Glutamatergic neuron (in vitro differentiated cells): ENCODE data around the gene PCDH9. TPM values are rescaled to one million over a fixed set of nuclear protein-coding genes. Genes with fewer than 3 reads are reported as not detected.
A peak's percentile ranks its signal among the peaks of the same experiment; 100 is the strongest.
"Not testable (repeated sequence)": the region's sequence is repeated elsewhere in the genome, so short reads cannot be mapped to it uniquely, and the experiment has no call there.

ENCODE experiments used
- DNase-seq: peaks from one replicate; pipeline ENCODE4 v3.0.0; 2022
- H3K27ac Mint-ChIP-seq: one replicate; pipeline ENCODE4 v1.8.0; 2020; ENCODE audit warnings: mild to moderate bottlenecking, mixed read lengths, inconsistent platforms; ENCODE audit not compliant: unreplicated experiment
- H3K27me3 Mint-ChIP-seq: one replicate; pipeline ENCODE4 v1.8.0; 2020; ENCODE audit warnings: mild to moderate bottlenecking, moderate library complexity, mixed read lengths, inconsistent platforms; ENCODE audit not compliant: unreplicated experiment
- H3K36me3 Mint-ChIP-seq: one replicate; pipeline ENCODE4 v1.8.0; 2020; ENCODE audit warnings: mild to moderate bottlenecking, mixed read lengths, inconsistent platforms; ENCODE audit not compliant: unreplicated experiment
- H3K4me1 Mint-ChIP-seq: one replicate; pipeline ENCODE4 v1.8.0; 2020; ENCODE audit warnings: mild to moderate bottlenecking, low read depth, mixed read lengths, inconsistent platforms; ENCODE audit not compliant: unreplicated experiment
- H3K4me3 Mint-ChIP-seq: one replicate; pipeline ENCODE4 v1.8.0; 2020; ENCODE audit warnings: mild to moderate bottlenecking, mixed read lengths, inconsistent platforms; ENCODE audit not compliant: unreplicated experiment
- H3K9me3 Mint-ChIP-seq: one replicate; pipeline ENCODE4 v1.8.0; 2020; ENCODE audit warnings: mild to moderate bottlenecking, moderate library complexity, mixed read lengths, inconsistent platforms; ENCODE audit not compliant: unreplicated experiment
- CTCF ChIP-seq: fragments of 200-600 bp; sonication (generic); IDR thresholded peaks from one replicate; pipeline ENCODE4 v1.5.0; 2021; ENCODE audit not compliant: partially characterized antibody, unreplicated experiment
- total RNA-seq: library from RNA; stranded (reverse); fragmentation: NEBNext Ultra II Directional; extraction: Animal tissue kit (Norgen Biotek cat#: 25700); gene quantifications from one replicate; pipeline ENCODE4 v1.2.1, GENCODE V29; 2021; ENCODE audit not compliant: unreplicated experiment

Gene PCDH9
- total RNA-seq, 1 donor from 2014 or later, result 43.3 TPM

GRCh38 chr13:66780814-66781213 lies 449.3 kb downstream of the PCDH9 start:
- peaks cover 2% of the 10 kb centered on the region for H3K4me1 Mint-ChIP-seq
- no peak for TF ChIP-seq CTCF
- DNase-seq, result no peak
- no peaks in the 10 kb centered on the region for H3K27me3 Mint-ChIP-seq
- H3K4me3 Mint-ChIP-seq, result no peak overlapping the region
- no peaks in the 10 kb centered on the region for H3K9me3 Mint-ChIP-seq
- peaks cover 4% of the 10 kb centered on the region for H3K36me3 Mint-ChIP-seq
- no peak overlapping the region for H3K27ac Mint-ChIP-seq

- H3K27me3 Mint-ChIP-seq, result no peaks in the 10 kb centered on the region
- DNase-seq, result no peak
- H3K27ac Mint-ChIP-seq, result no peak overlapping the region
- TF ChIP-seq CTCF, result no peak
- H3K36me3 Mint-ChIP-seq, result peaks cover 4% of the 10 kb centered on the region
- peaks cover 2% of the 10 kb centered on the region for H3K4me1 Mint-ChIP-seq
- H3K4me3 Mint-ChIP-seq, result no peak overlapping the region
- H3K9me3 Mint-ChIP-seq, result no peaks in the 10 kb centered on the region
Observed at GRCh38 chr13:66778461-66778860, 451.7 kb downstream of the PCDH9 start.

GRCh38 chr13:66775196-66775595 lies 454.9 kb downstream of the PCDH9 start:
- Mint-ChIP-seq H3K27me3 (no peaks in the 10 kb centered on the region), H3K4me1 (no peaks in the 10 kb centered on the region), H3K36me3 (peaks cover 4% of the 10 kb centered on the region), H3K9me3 (no peaks in the 10 kb centered on the region), H3K27ac (no peak overlapping the region), H3K4me3 (no peak overlapping the region)
- no peak for TF ChIP-seq CTCF
- no peak for DNase-seq

GRCh38 chr13:66774046-66774445 lies 456.1 kb downstream of the PCDH9 start:
- Mint-ChIP-seq H3K27ac (no peak overlapping the region), H3K9me3 (no peaks in the 10 kb centered on the region), H3K4me1 (no peaks in the 10 kb centered on the region), H3K27me3 (no peaks in the 10 kb centered on the region), H3K36me3 (peaks cover 4% of the 10 kb centered on the region), H3K4me3 (no peak overlapping the region)
- DNase-seq, result no peak
- no peak for TF ChIP-seq CTCF

- Mint-ChIP-seq H3K4me3 (no peak overlapping the region), H3K27me3 (no peaks in the 10 kb centered on the region), H3K9me3 (peaks cover 9% of the 10 kb centered on the region), H3K27ac (no peak overlapping the region), H3K4me1 (no peaks in the 10 kb centered on the region), H3K36me3 (peaks cover 15% of the 10 kb centered on the region)
- DNase-seq, result no peak
- TF ChIP-seq CTCF, result no peak
Observed at GRCh38 chr13:66765559-66765958, 464.6 kb downstream of the PCDH9 start.

- H3K27ac Mint-ChIP-seq, H3K27me3 Mint-ChIP-seq, H3K4me3 Mint-ChIP-seq, H3K4me1 Mint-ChIP-seq: not testable (repeated sequence)
- Mint-ChIP-seq H3K36me3 (peaks cover 23% of the 10 kb centered on the region), H3K9me3 (peaks cover 14% of the 10 kb centered on the region)
- peak; percentile 10 for DNase-seq
Observed at GRCh38 chr13:66760678-66761077, 469.5 kb downstream of the PCDH9 start.
